SJSA1 (cell line): ENCODE data around the gene FANCF. TPM values are rescaled to one million over a fixed set of nuclear protein-coding genes. Genes with fewer than 3 reads are reported as not detected.

Source experiments
- DNase-seq, 2 experiments: peaks; one replicate each; pipeline ENCODE4 v3.0.0-alpha.2; 2015 to 2020; ENCODE audit warnings: low spot score in 2 of 2, low read depth in 1 of 2
- H3K27ac ChIP-seq: fragments of 250-450 bp; sonication (Bioruptor Pico); 2 replicates; pipeline ENCODE4 v1.5.1; 2020; ENCODE audit warnings: mild to moderate bottlenecking, moderate library complexity
- H3K27me3 ChIP-seq: fragments of 250-450 bp; sonication (Bioruptor Pico); replicated peaks from 2 replicates; pipeline ENCODE4 v1.5.1; 2020; ENCODE audit warnings: mild to moderate bottlenecking, moderate library complexity
- H3K36me3 ChIP-seq: fragments of 250-450 bp; sonication (Bioruptor Pico); 2 replicates; pipeline ENCODE4 v1.5.1; 2020; ENCODE audit warnings: mild to moderate bottlenecking
- H3K4me1 ChIP-seq: fragments of 250-450 bp; sonication (Bioruptor Pico); replicated peaks from 2 replicates; pipeline ENCODE4 v1.6.1; 2021; ENCODE audit warnings: mild to moderate bottlenecking
- H3K4me3 ChIP-seq: fragments of 250-450 bp; sonication (Bioruptor Pico); 2 replicates; pipeline ENCODE4 v1.5.1; 2020; ENCODE audit warnings: mild to moderate bottlenecking
- H3K9me3 ChIP-seq: fragments of 250-450 bp; sonication (Bioruptor Pico); replicated peaks from 2 replicates; pipeline ENCODE4 v1.5.1; 2020; ENCODE audit warnings: mild to moderate bottlenecking
- total RNA-seq: library from RNA; depleted of rRNA; stranded (reverse); fragments of >200 nt; shearing (Covaris generic); gene quantifications from 2 replicates; pipeline ENCODE4 v1.2.3, GENCODE V29; 2014; rRNA removed

FANCF gene
- total RNA-seq, 1 experiment from 2014 or later, result 9.7 TPM

DNA sequence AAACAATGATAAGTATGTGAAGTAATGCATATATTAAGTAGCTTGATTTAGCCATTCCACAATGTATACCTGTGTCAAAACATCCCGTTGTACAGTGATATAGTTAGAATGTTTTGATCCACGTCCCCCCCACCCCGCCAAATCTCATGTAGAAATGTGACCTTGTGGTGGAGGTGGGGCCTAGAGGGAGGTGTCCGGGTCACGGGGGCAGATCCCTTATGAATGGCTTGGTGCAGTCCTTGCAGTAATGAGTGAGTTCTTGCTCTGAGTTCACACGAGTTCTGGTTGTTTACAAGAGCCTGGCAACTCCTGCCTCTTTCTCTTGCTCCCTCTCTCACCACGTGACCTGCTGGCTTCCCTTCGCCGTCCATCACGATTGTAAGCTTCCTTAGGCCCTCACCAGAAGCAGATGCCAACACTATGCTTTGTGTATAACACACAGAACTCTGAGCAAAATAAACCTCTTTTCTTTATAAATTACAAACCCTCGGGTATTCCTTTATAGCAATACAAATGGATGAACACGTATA, 41.6 kb downstream of the FANCF start:
- no peaks in the 10 kb centered on the region for H3K27me3 ChIP-seq
- H3K4me1 ChIP-seq, result no peaks in the 10 kb centered on the region
- H3K27ac ChIP-seq, result no peak overlapping the region
- H3K4me3 ChIP-seq, result no peak overlapping the region
- no peak for DNase-seq
- no peaks in the 10 kb centered on the region for H3K36me3 ChIP-seq
- no peaks in the 10 kb centered on the region for H3K9me3 ChIP-seq

DNA sequence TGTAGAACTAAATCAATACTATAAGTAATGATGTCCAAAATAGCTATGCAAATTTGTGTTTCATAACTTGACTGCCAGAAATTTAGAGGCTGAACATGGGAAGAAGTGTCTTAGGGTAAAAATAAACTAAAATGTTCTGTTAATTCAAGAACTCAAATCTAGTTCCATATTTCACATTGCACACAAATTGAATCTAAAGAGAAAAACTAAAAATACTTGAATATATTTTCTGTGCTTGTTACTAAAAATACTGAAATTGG, 43.5 kb downstream of the FANCF start:
- no peaks in the 10 kb centered on the region for H3K36me3 ChIP-seq
- no peak overlapping the region for H3K4me3 ChIP-seq
- H3K27me3 ChIP-seq, result no peaks in the 10 kb centered on the region
- no peaks in the 10 kb centered on the region for H3K4me1 ChIP-seq
- DNase-seq, result no peak
- no peak overlapping the region for H3K27ac ChIP-seq
- H3K9me3 ChIP-seq, result no peaks in the 10 kb centered on the region

GRCh38 chr11:22581354-22582150, 44.1 kb downstream of the FANCF start:
- Histone ChIP-seq H3K27me3 (no peaks in the 10 kb centered on the region), H3K27ac (no peak overlapping the region), H3K4me1 (no peaks in the 10 kb centered on the region), H3K4me3 (no peak overlapping the region), H3K36me3 (no peaks in the 10 kb centered on the region), H3K9me3 (no peaks in the 10 kb centered on the region)
- DNase-seq, result no peak

DNA sequence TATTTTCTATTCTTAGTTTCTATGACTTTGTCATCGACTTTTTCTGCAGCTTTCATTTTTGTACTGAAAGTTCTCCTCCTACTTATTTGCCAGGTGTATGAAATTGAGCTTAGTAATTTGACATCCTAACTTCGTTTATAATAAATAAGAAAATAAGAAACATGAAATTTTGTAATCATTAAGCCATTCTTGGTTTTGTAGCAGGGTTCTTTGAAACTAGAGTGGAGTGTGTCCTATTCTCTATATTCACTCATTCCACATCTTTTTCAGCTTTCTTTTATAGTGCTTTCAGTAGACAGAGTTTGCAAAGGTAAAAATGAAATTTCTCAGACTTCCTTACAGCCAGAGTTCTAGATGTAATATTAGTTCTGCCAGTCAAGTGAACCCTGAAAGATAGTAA, 47.8 kb downstream of the FANCF start:
- Histone ChIP-seq H3K27me3 (no peaks in the 10 kb centered on the region), H3K4me3 (no peak overlapping the region), H3K4me1 (no peaks in the 10 kb centered on the region), H3K36me3 (no peaks in the 10 kb centered on the region), H3K27ac (no peak overlapping the region), H3K9me3 (no peaks in the 10 kb centered on the region)
- no peak for DNase-seq

Other genes starting within 250 kb of the FANCF start
- gene GAS2, start 40.8 kb upstream of the FANCF start, total RNA-seq, result 1.8 and 2.0 TPM in 2 replicates
- gene SVIP, start 204.0 kb upstream of the FANCF start, total RNA-seq, result 9.9 and 14.2 TPM in 2 replicates
- not detected in 2 replicates for gene CCDC179, start 234.7 kb upstream of the FANCF start, total RNA-seq